Measurements from ENCODE around the gene MC1R. TPM values are rescaled to one million over a fixed set of nuclear protein-coding genes. Genes with fewer than 3 reads are reported as not detected.
"Not testable (repeated sequence)": the region's sequence is repeated elsewhere in the genome, so short reads cannot be mapped to it uniquely, and the experiment has no call there.

Gene MC1R
- total and polyA plus RNA-seq, 4 donors: 0.19 to 3.3 (median 0.30) TPM

- H3K9ac ChIP-seq (ENCODE audit: low read depth in 1 of 2, low read length in 2 of 2); DNase-seq (ENCODE audit: low spot score); H3K27ac ChIP-seq (ENCODE audit: low read depth in 1 of 2, low read length in 2 of 2); H3K9me3 ChIP-seq (ENCODE audit: control insufficient read depth in 4 of 4, low read length in 3 of 4); H3K4me3 ChIP-seq (ENCODE audit: low read depth in 1 of 3, low read length in 3 of 3); H3K27me3 ChIP-seq (ENCODE audit: control insufficient read depth in 4 of 4, insufficient read depth in 4 of 4, low read length in 3 of 4): not testable (repeated sequence)
- H3K36me3 ChIP-seq (ENCODE audit: control insufficient read depth in 4 of 4, insufficient read depth in 3 of 4, low read depth in 1 of 4, low read length in 3 of 4): peaks cover 0 to 15% (median 1%) of the 10 kb centered on the region in 4 donors
- WGBS: 83% methylated on average over 5 of the region's 5 CpGs
- H3K4me1 ChIP-seq (ENCODE audit: control insufficient read depth in 4 of 4, insufficient read depth in 4 of 4, low read length in 3 of 4): peaks cover 3 to 18% (median 13%) of the 10 kb centered on the region in 4 donors
These were observed 48.8 kb downstream of the MC1R start for GRCh38 chr16:89967436-89967835.

GRCh38 chr16:89968074-89968473 lies 49.4 kb downstream of the MC1R start:
- 91% methylated on average over 11 of the region's 11 CpGs for WGBS
- not testable (repeated sequence) for DNase-seq (ENCODE audit: low spot score)

GRCh38 chr16:89969741-89970410 lies 51.2 kb downstream of the MC1R start:
- no peak for DNase-seq (ENCODE audit: low spot score)
- peaks cover 0 to 10% (median 1%) of the 10 kb centered on the region in 4 donors for H3K36me3 ChIP-seq (ENCODE audit: control insufficient read depth in 4 of 4, insufficient read depth in 3 of 4, low read depth in 1 of 4, low read length in 3 of 4)
- no peak overlapping the region for H3K9ac ChIP-seq (ENCODE audit: low read depth in 1 of 2, low read length in 2 of 2)
- 90% methylated on average over 6 of the region's 6 CpGs for WGBS
- H3K27me3 ChIP-seq (ENCODE audit: control insufficient read depth in 4 of 4, insufficient read depth in 4 of 4, low read length in 3 of 4): no peaks in the 10 kb centered on the region
- no peaks in the 10 kb centered on the region for H3K9me3 ChIP-seq (ENCODE audit: control insufficient read depth in 4 of 4, low read length in 3 of 4)
- peaks cover 6 to 39% (median 26%) of the 10 kb centered on the region in 4 donors for H3K4me1 ChIP-seq (ENCODE audit: control insufficient read depth in 4 of 4, insufficient read depth in 4 of 4, low read length in 3 of 4)
- no peak overlapping the region for H3K4me3 ChIP-seq (ENCODE audit: low read depth in 1 of 3, low read length in 3 of 3)
- no peak for TF ChIP-seq EGR1 (IDR thresholded peaks at IDR 0.05; ENCODE audit: low read depth in 2 of 2)
- TF ChIP-seq RXRA (IDR thresholded peaks at IDR 0.05): no peak
- TF ChIP-seq JUND (IDR thresholded peaks at IDR 0.05): no peak
- TF ChIP-seq YY1 (IDR thresholded peaks at IDR 0.05): no peak
- no peak for TF ChIP-seq HNF4G (IDR thresholded peaks at IDR 0.05)
- no peak for TF ChIP-seq GABPA (IDR thresholded peaks at IDR 0.05 in 1 of 2, conservative IDR thresholded peaks at IDR 0.05 in 1 of 2)
- no peak for TF ChIP-seq SP1 (IDR thresholded peaks at IDR 0.05)
- TF ChIP-seq ZBTB33 (IDR thresholded peaks at IDR 0.05): no peak
- no peak for TF ChIP-seq ATF3 (IDR thresholded peaks at IDR 0.05)
- TF ChIP-seq FOXA2 (IDR thresholded peaks at IDR 0.05): no peak
- no peak for TF ChIP-seq HNF4A (conservative IDR thresholded peaks at IDR 0.05)
- TF ChIP-seq CTCF (IDR thresholded peaks at IDR 0.05; ENCODE audit: low read depth, low read length, missing input control): no peak
- no peak for TF ChIP-seq REST (IDR thresholded peaks at IDR 0.05)
- no peak overlapping the region for H3K27ac ChIP-seq (ENCODE audit: low read depth in 1 of 2, low read length in 2 of 2)

More at GRCh38 chr16:89968074-89968473, 49.4 kb downstream of the MC1R start:
- H3K27me3 ChIP-seq (ENCODE audit: control insufficient read depth in 4 of 4, insufficient read depth in 4 of 4, low read length in 3 of 4); H3K9me3 ChIP-seq (ENCODE audit: control insufficient read depth in 4 of 4, low read length in 3 of 4); H3K4me3 ChIP-seq (ENCODE audit: low read depth in 1 of 3, low read length in 3 of 3); H3K27ac ChIP-seq (ENCODE audit: low read depth in 1 of 2, low read length in 2 of 2); H3K9ac ChIP-seq (ENCODE audit: low read depth in 1 of 2, low read length in 2 of 2): not testable (repeated sequence)
- Histone ChIP-seq H3K36me3 (ENCODE audit: control insufficient read depth in 4 of 4, insufficient read depth in 3 of 4, low read depth in 1 of 4, low read length in 3 of 4) (peaks cover 0 to 15% (median 1%) of the 10 kb centered on the region in 4 donors), H3K4me1 (ENCODE audit: control insufficient read depth in 4 of 4, insufficient read depth in 4 of 4, low read length in 3 of 4) (peaks cover 3 to 22% (median 14%) of the 10 kb centered on the region in 4 donors)
